PC-3 (cell line): Measurements from ENCODE around the gene PLCL2.

ENCODE experiments used
- CTCF ChIP-seq: fragments of 300-600 bp; sonication (generic); conservative IDR thresholded peaks from 2 replicates; pipeline ENCODE4 v1.5.1; 2017; ENCODE audit warnings: antibody characterized with exemption, low read depth, mild to moderate bottlenecking, low read length
- EZH2 ChIP-seq: fragments of 300-600 bp; sonication (generic); IDR thresholded peaks from one replicate; pipeline ENCODE4 v1.6.1; 2017; ENCODE audit warnings: antibody characterized with exemption, mild to moderate bottlenecking, low read length; ENCODE audit not compliant: unreplicated experiment
- EZH2phosphoT487 ChIP-seq: fragments of 300-600 bp; sonication (generic); IDR thresholded peaks from 2 replicates; pipeline ENCODE4 v1.6.1; 2018; ENCODE audit warnings: mild to moderate bottlenecking, antibody characterized with exemption, low read length, borderline replicate concordance

GRCh38 chr3:17070161-17070959 is 185.6 kb downstream of the PLCL2 start:
- TF ChIP-seq EZH2 (no peak), CTCF (no peak), EZH2phosphoT487 (no peak)
